HTR-8/SVneo (cell line): ENCODE measurements around the gene IFT43.
"Not testable (repeated sequence)": the region's sequence is repeated elsewhere in the genome, so short reads cannot be mapped to it uniquely, and the experiment has no call there.

Experiments used
- DNase-seq: peaks from one replicate; pipeline ENCODE4 v3.0.0; 2011; ENCODE audit warnings: low spot score, mixed read lengths; ENCODE audit not compliant: insufficient read length
- FAIRE-seq: peaks from 2 replicates; lab custom pipeline; 2011; peaks lifted over from hg19 to GRCh38; lab: Jason Lieb, UNC

The IFT43 gene

GRCh38 chr14:76007852-76008251 is 22.3 kb downstream of the IFT43 start:
- FAIRE-seq (peak; percentile 71), DNase-seq (no peak)

GRCh38 chr14:76009627-76010026 is 24.1 kb downstream of the IFT43 start:
- FAIRE-seq, result not testable (repeated sequence)

GRCh38 chr14:76011930-76012329 is 26.4 kb downstream of the IFT43 start:
- DNase-seq (no peak), FAIRE-seq (no peak)

More at GRCh38 chr14:76009627-76010026, 24.1 kb downstream of the IFT43 start:
- not testable (repeated sequence) for DNase-seq

GRCh38 chr14:76012354-76012753 is 26.8 kb downstream of the IFT43 start:
- no peak for DNase-seq

GRCh38 chr14:76015191-76015590 is 29.6 kb downstream of the IFT43 start:
- no peak for DNase-seq
- FAIRE-seq, result no peak

More at GRCh38 chr14:76012354-76012753, 26.8 kb downstream of the IFT43 start:
- FAIRE-seq, result peak; percentile 79

- DNase-seq (no peak), FAIRE-seq (peak; percentile 81)
Observed at GRCh38 chr14:76015668-76016067, 30.1 kb downstream of the IFT43 start.

GRCh38 chr14:76019676-76020075 is 34.1 kb downstream of the IFT43 start:
- FAIRE-seq (no peak), DNase-seq (no peak)

GRCh38 chr14:76022991-76023390 is 37.4 kb downstream of the IFT43 start:
- DNase-seq (no peak), FAIRE-seq (no peak)

- peak; percentile 88 for FAIRE-seq
Observed at GRCh38 chr14:76023757-76024156, 38.2 kb downstream of the IFT43 start.

GRCh38 chr14:76024211-76024907 is 38.8 kb downstream of the IFT43 start:
- no peak for DNase-seq
- FAIRE-seq, result peak; percentile 69

More at GRCh38 chr14:76023757-76024156, 38.2 kb downstream of the IFT43 start:
- no peak for DNase-seq

- FAIRE-seq, result no peak
Observed at GRCh38 chr14:76034566-76034965, 49.0 kb downstream of the IFT43 start.

GRCh38 chr14:76040704-76041103 is 55.1 kb downstream of the IFT43 start:
- DNase-seq (no peak), FAIRE-seq (peak; percentile 81)

More at GRCh38 chr14:76034566-76034965, 49.0 kb downstream of the IFT43 start:
- DNase-seq, result no peak

GRCh38 chr14:76045773-76046172 is 60.2 kb downstream of the IFT43 start:
- peak; percentile 86 for FAIRE-seq
- DNase-seq, result no peak

- DNase-seq, result no peak
- FAIRE-seq, result no peak
Observed at GRCh38 chr14:76050250-76050649, 64.7 kb downstream of the IFT43 start.

- peak; percentile 90 for DNase-seq
- peak; percentile 99 for FAIRE-seq
Observed at GRCh38 chr14:76050797-76051392, 65.3 kb downstream of the IFT43 start.

GRCh38 chr14:76051717-76052465 is 66.3 kb downstream of the IFT43 start:
- no peak for DNase-seq
- FAIRE-seq, result peak; percentile 93

- FAIRE-seq (peak; percentile 82), DNase-seq (no peak)
Observed at GRCh38 chr14:76053572-76054355, 68.2 kb downstream of the IFT43 start.

- no peak for FAIRE-seq
- DNase-seq, result no peak
Observed at GRCh38 chr14:76055330-76055729, 69.8 kb downstream of the IFT43 start.

GRCh38 chr14:76056128-76056527 is 70.6 kb downstream of the IFT43 start:
- FAIRE-seq (no peak), DNase-seq (peak; percentile 45)

- DNase-seq (no peak), FAIRE-seq (peak; percentile 79)
Observed at GRCh38 chr14:76057914-76058313, 72.4 kb downstream of the IFT43 start.
